IMR-90 (cell line): ENCODE results near the gene APOL3. TPM values are rescaled to one million over a fixed set of nuclear protein-coding genes. Genes with fewer than 3 reads are reported as not detected.
A peak's percentile ranks its signal among the peaks of the same experiment; 100 is the strongest.

ENCODE experiments used
- ATAC-seq: fragments of 200-7000 bp; cut with Tn5 transposase; 2 replicates; pipeline ENCODE4 v1.9.1; 2020; ENCODE audit warnings: low read depth, mild to moderate bottlenecking, moderate library complexity
- BruUV-seq: library from RNA; stranded (reverse); fragments of 400-500 nt; replicated peaks from 2 replicates; lab custom pipeline; 2021; lab: Mats Ljungman, UMichigan
- CTCF ChIA-PET: fragments of 300-600 bp; formaldehyde crosslinking; extraction: SDS; loops from one replicate; lab custom pipeline; 2021; ENCODE audit warnings: antibody characterized with exemption; lab: Yijun Ruan, JAX
- POLR2A ChIA-PET: fragments of 300-600 bp; sonication (Branson Sonifier 250); formaldehyde crosslinking; loops from one replicate; lab custom pipeline; 2022; ENCODE audit warnings: antibody characterized with exemption; ENCODE audit not compliant: unreplicated experiment; lab: Charles Lee
- DNase-seq: peaks from one replicate; pipeline ENCODE4 v3.0.0; 2013
- H2AFZ ChIP-seq: replicated peaks from 2 replicates; pipeline ENCODE3; 2013; ENCODE audit warnings: low read length, mild to moderate bottlenecking; ENCODE audit not compliant: poor library complexity
- H2AK5ac ChIP-seq: 2 replicates; pipeline ENCODE4 v1.6.1; 2013; ENCODE audit warnings: low read depth, low read length, inconsistent platforms
- H2AK9ac ChIP-seq: replicated peaks from 2 replicates; pipeline ENCODE3; 2013; ENCODE audit warnings: mild to moderate bottlenecking, low read depth, low read length, moderate library complexity; ENCODE audit not compliant: poor library complexity
- H2BK120ac ChIP-seq: 2 replicates; pipeline ENCODE4 v1.6.1; 2013; ENCODE audit warnings: low read depth, low read length, inconsistent platforms
- H2BK15ac ChIP-seq: 3 replicates; pipeline ENCODE4 v1.6.1; 2013; ENCODE audit warnings: low read depth, low read length, inconsistent platforms
- H2BK20ac ChIP-seq: 2 replicates; pipeline ENCODE4 v1.6.1; 2013; ENCODE audit warnings: low read depth, mild to moderate bottlenecking, inconsistent platforms, low read length, moderate library complexity
- H2BK5ac ChIP-seq: 2 replicates; pipeline ENCODE4 v1.6.1; 2013; ENCODE audit warnings: mild to moderate bottlenecking, low read depth, low read length, inconsistent platforms; ENCODE audit not compliant: poor library complexity, severe bottlenecking
- H3K14ac ChIP-seq: replicated peaks from 2 replicates; pipeline ENCODE4 v1.6.1; 2013; ENCODE audit warnings: low read depth, low read length, inconsistent platforms
- H3K18ac ChIP-seq: 2 replicates; pipeline ENCODE4 v1.6.1; 2013; ENCODE audit warnings: low read depth, low read length, control low read depth
- H3K23ac ChIP-seq: 2 replicates; pipeline ENCODE4 v1.6.1; 2013; ENCODE audit warnings: low read depth, low read length, inconsistent platforms
- H3K27ac ChIP-seq: 2 replicates; pipeline ENCODE4 v1.5.1; 2013; ENCODE audit warnings: mild to moderate bottlenecking, control low read depth, low read length; ENCODE audit not compliant: insufficient read depth
- H3K27me3 ChIP-seq: 2 replicates; pipeline ENCODE4 v1.6.1; 2013; ENCODE audit warnings: low read length; ENCODE audit not compliant: control insufficient read depth, insufficient read depth
- H3K36me3 ChIP-seq: 2 replicates; pipeline ENCODE4 v1.6.1; 2013; ENCODE audit warnings: low read length, mixed read lengths; ENCODE audit not compliant: control insufficient read depth, insufficient read depth
- H3K4ac ChIP-seq: 2 replicates; pipeline ENCODE4 v1.6.1; 2013; ENCODE audit warnings: low read depth, low read length, inconsistent platforms
- H3K4me1 ChIP-seq: 2 replicates; pipeline ENCODE4 v1.6.1; 2013; ENCODE audit warnings: low read length, mixed read lengths; ENCODE audit not compliant: control insufficient read depth, insufficient read depth
- H3K4me2 ChIP-seq: 2 replicates; pipeline ENCODE4 v1.6.1; 2013; ENCODE audit warnings: low read depth, mild to moderate bottlenecking, control low read depth, low read length, moderate library complexity
- H3K4me3 ChIP-seq: 2 replicates; pipeline ENCODE4 v1.5.1; 2013; ENCODE audit warnings: low read depth, mild to moderate bottlenecking, control low read depth, low read length, moderate library complexity; ENCODE audit not compliant: insufficient read depth
- H3K56ac ChIP-seq: 2 replicates; pipeline ENCODE4 v1.6.1; 2013; ENCODE audit warnings: low read length, inconsistent platforms; ENCODE audit not compliant: insufficient read depth; ENCODE audit errors: extremely low read depth
- H3K79me1 ChIP-seq, 2 experiments: 2 replicates each; pipeline ENCODE4 v1.6.1; 2013; ENCODE audit warnings: low read length in 2 of 2, inconsistent platforms in 1 of 2, low read depth in 1 of 2
- H3K9ac ChIP-seq: 2 replicates; pipeline ENCODE4 v1.6.1; 2013; ENCODE audit warnings: low read depth, low read length, control low read depth
- H3K9me1 ChIP-seq: 2 replicates; pipeline ENCODE4 v1.6.1; 2013; ENCODE audit warnings: low read length, inconsistent platforms; ENCODE audit not compliant: insufficient read depth
- H3K9me3 ChIP-seq: 2 replicates; pipeline ENCODE4 v1.6.1; 2013; ENCODE audit warnings: low read length; ENCODE audit not compliant: control insufficient read depth, insufficient read depth
- H4K20me1 ChIP-seq: 2 replicates; pipeline ENCODE4 v1.6.1; 2013; ENCODE audit warnings: low read length, inconsistent platforms; ENCODE audit not compliant: insufficient read depth
- H4K5ac ChIP-seq: 2 replicates; pipeline ENCODE4 v1.6.1; 2013; ENCODE audit warnings: mild to moderate bottlenecking, low read depth, low read length, control low read depth
- H4K8ac ChIP-seq, 2 experiments: 2 replicates each; pipeline ENCODE4 v1.6.1; 2013; ENCODE audit warnings: low read depth in 2 of 2, low read length in 2 of 2, control low read depth in 1 of 2, inconsistent platforms in 1 of 2
- H4K91ac ChIP-seq: 2 replicates; pipeline ENCODE4 v1.6.1; 2013; ENCODE audit warnings: low read depth, low read length, inconsistent platforms; ENCODE audit not compliant: insufficient read depth
- BHLHE40 ChIP-seq: fragments of 150-350 bp; IDR thresholded peaks from 2 replicates; pipeline ENCODE4 v1.6.1; 2016; ENCODE audit warnings: mild to moderate bottlenecking, low read depth, low read length
- CEBPB ChIP-seq: IDR thresholded peaks from 2 replicates; pipeline ENCODE4 v1.6.1; 2012; ENCODE audit warnings: low read depth, low read length, improper control_type of control experiment
- CHD1 ChIP-seq: IDR thresholded peaks from 2 replicates; pipeline ENCODE4 v1.6.1; 2012; ENCODE audit warnings: low read depth, low read length, improper control_type of control experiment
- FOS ChIP-seq: fragments of 150-350 bp; IDR thresholded peaks from 2 replicates; pipeline ENCODE4 v1.6.1; 2016; ENCODE audit warnings: low read depth, low read length
- MAFK ChIP-seq: IDR thresholded peaks from 2 replicates; pipeline ENCODE4 v1.6.1; 2012; ENCODE audit warnings: low read depth, low read length, improper control_type of control experiment
- MAZ ChIP-seq: IDR thresholded peaks from 2 replicates; pipeline ENCODE4 v1.6.1; 2012; ENCODE audit warnings: low read depth, mild to moderate bottlenecking, low read length, improper control_type of control experiment, moderate library complexity, borderline replicate concordance
- MXI1 ChIP-seq: IDR thresholded peaks from 2 replicates; pipeline ENCODE4 v1.6.1; 2012; ENCODE audit warnings: low read depth, mild to moderate bottlenecking, low read length, moderate library complexity, borderline replicate concordance
- NFE2L2 ChIP-seq: fragments of 150-350 bp; IDR thresholded peaks from 2 replicates; pipeline ENCODE4 v1.6.1; 2016; ENCODE audit warnings: low read depth, mild to moderate bottlenecking, low read length
- RAD21 ChIP-seq: IDR thresholded peaks from 2 replicates; pipeline ENCODE4 v1.6.1; 2012; ENCODE audit warnings: low read length, improper control_type of control experiment
- RCOR1 ChIP-seq: IDR thresholded peaks from 2 replicates; pipeline ENCODE4 v1.6.1; 2012; ENCODE audit warnings: mild to moderate bottlenecking, low read length, improper control_type of control experiment; ENCODE audit not compliant: insufficient replicate concordance
- SMC3 ChIP-seq: fragments of 150-350 bp; IDR thresholded peaks from 2 replicates; pipeline ENCODE4 v1.6.1; 2016; ENCODE audit warnings: low read depth, mild to moderate bottlenecking, antibody characterized with exemption, low read length, moderate library complexity
- WGBS, 2 experiments: methylation state at CpG; one replicate each; pipeline versions ENCODE4 v1.1.5 to v1.1.7; 2013; ENCODE audit warnings: missing lambda C conversion rate in 2 of 2; ENCODE audit not compliant: insufficient read length in 1 of 2; ENCODE audit errors: extremely low coverage in 2 of 2; 5-methylcytosine and 5-hydroxymethylcytosine counted together
- dilution Hi-C: fragments of 300-500 bp; cut with HindIII; formaldehyde crosslinking; loops from one replicate; pipeline ENCODE4 v1.14.3; 2018; ENCODE audit warnings: low sequenced_read_pairs; ENCODE audit not compliant: unreplicated experiment
- in situ Hi-C: fragments of 300-500 bp; cut with MboI; formaldehyde crosslinking; loops from 3 replicates; pipeline ENCODE4 v1.14.3; 2019; ENCODE audit warnings: low sequenced_read_pairs, inconsistent platforms, mixed read lengths
- intact Hi-C: fragments of 100-400 bp; cut with micrococcal nuclease; formaldehyde crosslinking; loops from 2 replicates; pipeline ENCODE4 v1.10.0; 2022
- polyA plus RNA-seq, 3 experiments: library from polyadenylated mRNA; depleted of rRNA; stranded (reverse); fragments of >200 nt; gene quantifications; 2 replicates each; pipeline ENCODE4 v1.2.3, GENCODE V29; 2012; ENCODE audit warnings: low replicate concordance in 1 of 3
- total RNA-seq: library from RNA; depleted of rRNA; stranded (reverse); fragments of >200 nt; gene quantifications from 2 replicates; pipeline ENCODE4 v1.2.3, GENCODE V29; 2012
- TF ChIP-seq, protein P1 (sequence below): fragments of 150-350 bp; IDR thresholded peaks from 2 replicates; pipeline ENCODE4 v1.6.1; 2017; ENCODE audit warnings: mild to moderate bottlenecking, antibody characterized with exemption, low read length, low read depth
- TF ChIP-seq, protein P2 (sequence below): fragments of 150-350 bp; IDR thresholded peaks from 2 replicates; pipeline ENCODE4 v1.6.1; 2016; ENCODE audit warnings: low read depth, mild to moderate bottlenecking, low read length, moderate library complexity, borderline replicate concordance
- TF ChIP-seq, protein P3 (sequence below): conservative IDR thresholded peaks from 2 replicates; pipeline ENCODE4 v1.5.1; 2012; ENCODE audit warnings: mild to moderate bottlenecking, low read depth, low read length, improper control_type of control experiment

APOL3 gene
- total and polyA plus RNA-seq, 2 of the 4 experiments (the other 2 are of a cell fraction) = 1.4 to 2.3 TPM

DNA sequence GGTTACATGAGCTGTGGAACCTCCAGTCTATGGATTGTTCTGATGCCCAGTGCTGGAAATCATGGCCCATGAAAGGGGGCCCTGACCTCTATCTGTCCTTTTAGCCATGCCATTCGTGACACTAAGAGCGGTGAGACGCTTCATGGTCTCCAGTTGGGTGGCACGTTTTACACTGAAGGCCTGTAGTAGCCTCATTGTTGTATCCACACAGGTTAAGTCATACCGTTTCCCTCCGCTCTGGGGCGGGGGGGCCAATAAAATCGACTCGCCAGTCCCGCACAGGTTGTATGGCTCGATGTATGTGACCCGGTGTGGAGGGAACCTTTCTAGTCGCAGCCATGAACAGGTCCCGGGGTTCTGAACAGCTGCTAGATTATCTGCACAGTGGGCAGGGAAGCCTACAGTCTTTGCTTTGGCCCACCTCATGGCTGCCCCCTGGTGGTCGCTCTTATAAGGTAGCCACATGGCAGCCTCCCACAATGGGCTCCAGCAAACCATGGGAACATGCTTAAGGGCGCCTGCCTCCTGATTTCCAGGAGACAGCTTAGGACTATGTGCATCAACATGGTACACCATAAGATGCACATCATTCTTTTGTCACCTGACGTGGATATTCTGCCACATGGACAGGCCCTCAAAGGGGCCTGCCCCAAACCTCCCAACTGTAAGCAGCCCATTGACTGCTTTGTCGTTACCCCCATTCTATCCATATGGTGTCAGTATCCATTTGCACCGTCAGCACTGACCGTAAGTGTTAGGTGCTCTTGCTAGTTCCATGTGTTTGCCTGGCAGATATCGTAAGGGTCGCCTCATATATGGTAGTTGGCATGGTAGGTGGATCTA is 19.7 kb upstream of the APOL3 start:
- Histone ChIP-seq H3K14ac (no peak overlapping the region), H2BK15ac (no peak overlapping the region), H4K20me1 (no peaks in the 10 kb centered on the region), H2BK5ac (no peak overlapping the region), H3K27ac (no peak overlapping the region), H3K4me3 (no peak overlapping the region), H4K8ac (no peak overlapping the region), H3K9ac (no peak overlapping the region), H2AFZ (no peak overlapping the region), H3K23ac (no peak overlapping the region), H4K5ac (no peak overlapping the region), H3K9me3 (no peaks in the 10 kb centered on the region), H3K79me1 (no peaks in the 10 kb centered on the region), H3K9me1 (no peaks in the 10 kb centered on the region; the same call in 1 of the 2 replicates), H2AK9ac (no peak overlapping the region), H2AK5ac (no peak overlapping the region), H3K36me3 (no peaks in the 10 kb centered on the region), H3K27me3 (peaks cover 33% of the 10 kb centered on the region), H2BK120ac (no peak overlapping the region), H3K56ac (no peak overlapping the region), H3K4me2 (no peak overlapping the region), H3K4ac (no peak overlapping the region), H2BK20ac (no peak overlapping the region), H3K4me1 (no peaks in the 10 kb centered on the region), H4K91ac (no peak overlapping the region), H3K18ac (no peak overlapping the region)
- in situ Hi-C loops (loop anchor here (5.0 kb wide), 1 partner anchor 38 kb away; no protein-coding TSS in a partner anchor), intact Hi-C loops (loop anchor here (1.0 kb wide), 1 partner anchor 35 kb away; no protein-coding TSS in a partner anchor), dilution Hi-C loops (no loop called here)
- no TSS peak for BruUV-seq
- ChIA-PET CTCF (interaction anchor here (0.5 to 2.0 kb wide), 7 partner anchors 16 to 811 kb away, joined by 3 to 9 read pairs (median 5); partner anchors contain the start of genes APOL3 and APOL5), POLR2A (no interaction called here)
- ATAC-seq (peak; percentile 97), DNase-seq (peak; percentile 56)
- 56% methylated on average over 8 of the region's 22 CpGs; no CpG with 5 or more reads in 1 of the 2 experiments for WGBS, 2 experiments
- TF ChIP-seq MAZ (no peak), FOS (no peak), BHLHE40 (no peak), SMC3 (peak; percentile 85), CHD1 (no peak), MXI1 (no peak), RCOR1 (no peak), NFE2L2 (no peak), RAD21 (peak; percentile 73), MAFK (no peak), CEBPB (no peak)
- TF ChIP-seq, protein P1, sequence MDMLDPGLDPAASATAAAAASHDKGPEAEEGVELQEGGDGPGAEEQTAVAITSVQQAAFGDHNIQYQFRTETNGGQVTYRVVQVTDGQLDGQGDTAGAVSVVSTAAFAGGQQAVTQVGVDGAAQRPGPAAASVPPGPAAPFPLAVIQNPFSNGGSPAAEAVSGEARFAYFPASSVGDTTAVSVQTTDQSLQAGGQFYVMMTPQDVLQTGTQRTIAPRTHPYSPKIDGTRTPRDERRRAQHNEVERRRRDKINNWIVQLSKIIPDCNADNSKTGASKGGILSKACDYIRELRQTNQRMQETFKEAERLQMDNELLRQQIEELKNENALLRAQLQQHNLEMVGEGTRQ = no peak
- TF ChIP-seq, protein P2, sequence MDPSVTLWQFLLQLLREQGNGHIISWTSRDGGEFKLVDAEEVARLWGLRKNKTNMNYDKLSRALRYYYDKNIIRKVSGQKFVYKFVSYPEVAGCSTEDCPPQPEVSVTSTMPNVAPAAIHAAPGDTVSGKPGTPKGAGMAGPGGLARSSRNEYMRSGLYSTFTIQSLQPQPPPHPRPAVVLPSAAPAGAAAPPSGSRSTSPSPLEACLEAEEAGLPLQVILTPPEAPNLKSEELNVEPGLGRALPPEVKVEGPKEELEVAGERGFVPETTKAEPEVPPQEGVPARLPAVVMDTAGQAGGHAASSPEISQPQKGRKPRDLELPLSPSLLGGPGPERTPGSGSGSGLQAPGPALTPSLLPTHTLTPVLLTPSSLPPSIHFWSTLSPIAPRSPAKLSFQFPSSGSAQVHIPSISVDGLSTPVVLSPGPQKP = no peak
- TF ChIP-seq, protein P3, sequence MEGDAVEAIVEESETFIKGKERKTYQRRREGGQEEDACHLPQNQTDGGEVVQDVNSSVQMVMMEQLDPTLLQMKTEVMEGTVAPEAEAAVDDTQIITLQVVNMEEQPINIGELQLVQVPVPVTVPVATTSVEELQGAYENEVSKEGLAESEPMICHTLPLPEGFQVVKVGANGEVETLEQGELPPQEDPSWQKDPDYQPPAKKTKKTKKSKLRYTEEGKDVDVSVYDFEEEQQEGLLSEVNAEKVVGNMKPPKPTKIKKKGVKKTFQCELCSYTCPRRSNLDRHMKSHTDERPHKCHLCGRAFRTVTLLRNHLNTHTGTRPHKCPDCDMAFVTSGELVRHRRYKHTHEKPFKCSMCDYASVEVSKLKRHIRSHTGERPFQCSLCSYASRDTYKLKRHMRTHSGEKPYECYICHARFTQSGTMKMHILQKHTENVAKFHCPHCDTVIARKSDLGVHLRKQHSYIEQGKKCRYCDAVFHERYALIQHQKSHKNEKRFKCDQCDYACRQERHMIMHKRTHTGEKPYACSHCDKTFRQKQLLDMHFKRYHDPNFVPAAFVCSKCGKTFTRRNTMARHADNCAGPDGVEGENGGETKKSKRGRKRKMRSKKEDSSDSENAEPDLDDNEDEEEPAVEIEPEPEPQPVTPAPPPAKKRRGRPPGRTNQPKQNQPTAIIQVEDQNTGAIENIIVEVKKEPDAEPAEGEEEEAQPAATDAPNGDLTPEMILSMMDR = peak; percentile 79
